T-helper 1 cell treated with Interleukin-12 subunit alpha and Interleukin-12 subunit beta and Interleukin-4 antibody, amounts not matched to agents 30 μg/mL and 1 μg/mL, for 36 hours (primary cell): ENCODE results near the gene TRIM2.
A peak's percentile ranks its signal among the peaks of the same experiment; 100 is the strongest.
"Not testable (repeated sequence)": the region's sequence is repeated elsewhere in the genome, so short reads cannot be mapped to it uniquely, and the experiment has no call there.

Source experiments
- H3K27ac Mint-ChIP-seq: one replicate; pipeline ENCODE4 v1.8.0; 2021; ENCODE audit warnings: mild to moderate bottlenecking, mixed read lengths
- H3K27me3 Mint-ChIP-seq: one replicate; pipeline ENCODE4 v1.8.0; 2021; ENCODE audit warnings: low read depth, mixed read lengths
- H3K36me3 Mint-ChIP-seq: one replicate; pipeline ENCODE4 v1.8.0; 2021; ENCODE audit warnings: low read depth, mixed read lengths
- H3K4me1 Mint-ChIP-seq: one replicate; pipeline ENCODE4 v1.8.0; 2021; ENCODE audit warnings: low read depth, mixed read lengths
- H3K4me3 Mint-ChIP-seq: one replicate; pipeline ENCODE4 v1.8.0; 2021; ENCODE audit warnings: mild to moderate bottlenecking, moderate library complexity, mixed read lengths
- H3K9me3 Mint-ChIP-seq: one replicate; pipeline ENCODE4 v1.8.0; 2021; ENCODE audit warnings: mixed read lengths

The TRIM2 gene

GRCh38 chr4:153204247-153204671 is at the start of gene TRIM2:
Gene TRIM2, plus strand, starts transcription at chr4:153204443. Its CDS starts 88 bp downstream, at chr4:153204531.
- H3K9me3 Mint-ChIP-seq, result no peaks in the 10 kb centered on the region
- peak within 1 kb of the TSS; percentile 21 for H3K4me3 Mint-ChIP-seq
- no peaks in the 10 kb centered on the region for H3K27me3 Mint-ChIP-seq
- no peak within 1 kb of the TSS for H3K27ac Mint-ChIP-seq
- peaks cover 16% of the 10 kb centered on the region for H3K4me1 Mint-ChIP-seq
- H3K36me3 Mint-ChIP-seq, result peaks cover 2% of the 10 kb centered on the region

DNA sequence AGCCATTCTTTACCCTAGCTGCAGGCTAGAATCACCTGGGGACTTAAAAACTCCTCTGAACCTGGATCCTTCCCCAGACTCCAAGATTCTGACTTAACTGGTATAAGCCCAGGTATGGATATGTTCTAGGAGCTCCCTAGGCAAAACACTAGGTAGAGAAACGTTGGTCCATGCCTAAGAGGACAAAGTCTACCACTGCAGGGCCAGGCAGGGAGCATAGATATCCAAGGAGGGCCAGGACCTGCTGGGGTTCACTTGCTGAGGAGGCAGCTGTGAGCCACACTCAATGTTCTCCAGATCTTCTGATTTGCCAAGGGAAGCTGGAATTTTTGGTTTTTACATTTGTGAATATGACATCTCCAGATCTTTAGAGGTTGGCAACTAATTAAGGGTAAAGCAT is 48.6 kb upstream of the TRIM2 start:
- H3K9me3 Mint-ChIP-seq, result no peaks in the 10 kb centered on the region
- no peak overlapping the region for H3K27ac Mint-ChIP-seq
- H3K4me1 Mint-ChIP-seq, result peaks cover 31% of the 10 kb centered on the region
- no peaks in the 10 kb centered on the region for H3K36me3 Mint-ChIP-seq
- H3K27me3 Mint-ChIP-seq, result peaks cover 27% of the 10 kb centered on the region
- no peak overlapping the region for H3K4me3 Mint-ChIP-seq

DNA sequence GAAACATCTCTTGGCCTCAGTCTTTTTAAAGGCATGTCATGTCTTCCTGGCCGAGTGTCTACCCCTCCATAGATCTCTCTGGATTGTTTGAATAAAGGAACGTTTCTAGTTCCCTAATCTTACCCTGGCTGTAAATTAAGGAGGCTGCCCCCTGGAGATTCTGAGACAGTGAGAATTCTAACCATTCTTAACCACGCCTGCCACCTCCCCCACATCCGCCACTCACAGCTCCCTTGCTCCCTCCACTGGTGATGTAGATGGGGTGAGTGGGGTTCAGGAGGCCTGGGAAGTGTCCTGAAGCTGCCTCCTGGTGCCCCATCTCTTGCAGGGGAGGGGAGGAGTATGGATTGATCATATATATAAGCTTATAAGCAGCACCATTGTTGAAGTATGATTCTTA is 48.0 kb upstream of the TRIM2 start:
- H3K36me3 Mint-ChIP-seq, result no peaks in the 10 kb centered on the region
- H3K9me3 Mint-ChIP-seq, result no peaks in the 10 kb centered on the region
- H3K27me3 Mint-ChIP-seq, result peaks cover 22% of the 10 kb centered on the region
- no peak overlapping the region for H3K4me3 Mint-ChIP-seq
- peaks cover 31% of the 10 kb centered on the region for H3K4me1 Mint-ChIP-seq
- H3K27ac Mint-ChIP-seq, result peak overlapping the region; percentile 19

DNA sequence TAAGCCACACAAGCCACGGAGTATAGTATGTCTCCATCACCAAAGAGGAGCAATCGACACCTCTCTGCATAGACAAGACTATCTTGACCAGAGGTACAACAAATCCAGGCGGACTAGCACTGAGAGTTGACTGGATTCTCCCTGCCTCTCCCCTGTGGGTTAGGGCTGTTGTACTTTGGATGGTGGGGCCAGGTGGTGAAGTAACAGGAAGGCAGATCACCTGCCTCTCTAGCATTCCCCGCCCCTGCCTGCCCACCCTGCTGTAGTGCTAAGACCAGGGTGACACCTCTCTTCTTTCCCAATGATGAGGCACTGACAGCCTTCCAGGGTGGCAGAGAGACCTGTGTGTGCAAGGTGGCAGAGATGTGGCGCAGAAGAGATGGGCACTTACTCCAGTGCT is 47.5 kb upstream of the TRIM2 start:
- H3K27me3 Mint-ChIP-seq, result peaks cover 17% of the 10 kb centered on the region
- H3K36me3 Mint-ChIP-seq, result no peaks in the 10 kb centered on the region
- H3K4me1 Mint-ChIP-seq, result peaks cover 29% of the 10 kb centered on the region
- no peak overlapping the region for H3K4me3 Mint-ChIP-seq
- no peaks in the 10 kb centered on the region for H3K9me3 Mint-ChIP-seq
- H3K27ac Mint-ChIP-seq, result no peak overlapping the region

GRCh38 chr4:153159016-153159415 is 45.2 kb upstream of the TRIM2 start:
- Mint-ChIP-seq H3K9me3 (no peaks in the 10 kb centered on the region), H3K4me3 (no peak overlapping the region), H3K4me1 (peaks cover 17% of the 10 kb centered on the region), H3K36me3 (no peaks in the 10 kb centered on the region), H3K27ac (no peak overlapping the region), H3K27me3 (peaks cover 6% of the 10 kb centered on the region)

DNA sequence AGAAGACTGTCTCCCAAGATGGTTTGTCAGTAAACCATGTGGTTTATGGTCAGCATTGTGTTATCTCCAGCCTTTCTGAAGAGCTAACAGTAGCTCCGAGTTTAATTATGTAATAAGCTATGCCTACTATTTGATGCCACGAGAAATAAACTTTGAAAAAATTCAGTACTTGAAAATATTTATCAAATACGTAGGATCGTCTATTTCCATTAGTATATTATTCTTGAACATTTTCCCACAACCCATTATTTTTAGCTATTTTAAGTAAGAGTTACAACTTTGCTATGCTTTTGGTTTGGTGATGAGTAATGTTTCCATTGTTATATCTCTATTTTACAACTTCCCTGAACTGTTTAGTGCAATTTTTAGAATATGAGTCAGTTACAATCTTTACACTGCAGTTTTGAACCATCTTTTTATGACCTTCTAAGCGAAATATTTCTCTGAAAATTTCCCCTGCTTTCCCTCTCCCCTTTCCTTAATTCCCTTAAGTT is 44.5 kb upstream of the TRIM2 start:
- Mint-ChIP-seq H3K27ac (no peak overlapping the region), H3K27me3 (peaks cover 6% of the 10 kb centered on the region), H3K4me3 (no peak overlapping the region), H3K36me3 (no peaks in the 10 kb centered on the region), H3K9me3 (no peaks in the 10 kb centered on the region), H3K4me1 (peaks cover 16% of the 10 kb centered on the region)

- no peak overlapping the region for H3K27ac Mint-ChIP-seq
- H3K27me3 Mint-ChIP-seq, result peaks cover 10% of the 10 kb centered on the region
- H3K36me3 Mint-ChIP-seq, result no peaks in the 10 kb centered on the region
- H3K4me3 Mint-ChIP-seq, result no peak overlapping the region
- H3K4me1 Mint-ChIP-seq, result peaks cover 15% of the 10 kb centered on the region
- no peaks in the 10 kb centered on the region for H3K9me3 Mint-ChIP-seq
Observed at GRCh38 chr4:153160821-153161220, 43.4 kb upstream of the TRIM2 start.

- no peaks in the 10 kb centered on the region for H3K9me3 Mint-ChIP-seq
- peaks cover 9% of the 10 kb centered on the region for H3K4me1 Mint-ChIP-seq
- H3K36me3 Mint-ChIP-seq, result no peaks in the 10 kb centered on the region
- no peak overlapping the region for H3K4me3 Mint-ChIP-seq
- H3K27me3 Mint-ChIP-seq, result peaks cover 11% of the 10 kb centered on the region
- H3K27ac Mint-ChIP-seq, result no peak overlapping the region
Observed at GRCh38 chr4:153161226-153161963, 42.8 kb upstream of the TRIM2 start.

DNA sequence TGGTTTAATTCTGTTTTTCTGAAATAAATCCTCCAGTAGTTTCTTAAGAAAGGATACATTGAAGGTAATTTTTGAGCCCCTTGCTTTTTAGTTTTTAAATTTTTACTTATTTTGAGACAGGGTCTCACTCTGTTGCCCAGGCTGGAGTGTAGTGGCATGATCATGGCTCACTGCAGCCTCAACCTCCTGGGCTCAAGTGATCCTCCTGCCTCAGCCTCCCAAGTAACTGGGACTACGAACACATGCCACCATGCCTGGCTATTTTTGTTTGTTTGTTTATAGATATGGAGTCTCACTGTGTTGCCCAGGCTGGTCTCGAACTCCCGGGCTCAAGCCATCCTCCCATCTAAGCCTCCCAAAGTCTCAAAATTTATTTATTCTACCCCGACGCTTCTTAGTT is 39.0 kb upstream of the TRIM2 start:
- H3K9me3 Mint-ChIP-seq, H3K36me3 Mint-ChIP-seq, H3K4me1 Mint-ChIP-seq, H3K4me3 Mint-ChIP-seq, H3K27ac Mint-ChIP-seq: not testable (repeated sequence)
- peaks cover 26% of the 10 kb centered on the region for H3K27me3 Mint-ChIP-seq

- H3K27me3 Mint-ChIP-seq, result peaks cover 26% of the 10 kb centered on the region
- H3K27ac Mint-ChIP-seq, result no peak overlapping the region
- no peaks in the 10 kb centered on the region for H3K9me3 Mint-ChIP-seq
- no peaks in the 10 kb centered on the region for H3K36me3 Mint-ChIP-seq
- no peaks in the 10 kb centered on the region for H3K4me1 Mint-ChIP-seq
- H3K4me3 Mint-ChIP-seq, result no peak overlapping the region
Observed at GRCh38 chr4:153166716-153167501, 37.3 kb upstream of the TRIM2 start.

DNA sequence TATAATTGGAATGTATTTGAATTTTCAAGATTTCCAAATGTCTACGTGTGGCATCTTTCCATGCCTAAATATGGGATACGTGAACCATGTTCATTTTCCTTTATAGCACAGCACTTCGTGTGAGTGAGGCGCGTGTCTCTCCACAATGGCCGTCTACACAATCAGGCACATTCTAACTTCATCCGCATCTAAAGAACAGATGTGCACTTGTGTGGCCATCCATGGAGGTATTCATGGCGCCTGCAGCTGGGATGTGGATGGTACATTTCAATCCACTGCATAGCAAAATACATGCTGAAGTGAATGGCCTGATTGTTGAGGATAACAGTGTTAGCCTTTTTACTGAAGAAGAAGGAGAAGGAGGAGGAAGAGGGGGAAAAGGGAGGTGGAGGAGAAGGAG is 34.5 kb upstream of the TRIM2 start:
- Mint-ChIP-seq H3K4me1 (no peaks in the 10 kb centered on the region), H3K36me3 (no peaks in the 10 kb centered on the region), H3K9me3 (no peaks in the 10 kb centered on the region), H3K27me3 (peaks cover 26% of the 10 kb centered on the region), H3K4me3 (no peak overlapping the region), H3K27ac (no peak overlapping the region)

DNA sequence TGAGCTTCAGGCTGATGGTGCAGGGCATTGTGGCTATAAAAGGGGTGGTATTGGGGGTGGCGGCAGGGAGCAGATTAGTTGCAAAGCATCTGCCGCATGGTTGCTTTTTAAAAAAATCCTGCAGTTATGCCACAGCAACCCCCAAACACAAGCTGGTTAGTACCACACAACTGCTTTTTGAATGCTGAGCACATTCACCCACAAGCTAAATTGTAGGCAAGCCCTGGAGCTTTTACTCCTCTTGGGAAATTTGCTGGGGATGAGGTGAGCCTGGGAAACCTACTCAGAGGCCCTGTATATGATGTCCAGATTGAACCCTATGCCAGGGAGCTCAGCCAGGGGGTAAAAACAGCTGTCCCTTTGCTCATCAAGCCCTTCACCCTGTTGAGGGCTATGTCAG is 33.8 kb upstream of the TRIM2 start:
- Mint-ChIP-seq H3K27ac (no peak overlapping the region), H3K4me1 (no peaks in the 10 kb centered on the region), H3K9me3 (no peaks in the 10 kb centered on the region), H3K27me3 (peaks cover 26% of the 10 kb centered on the region), H3K4me3 (no peak overlapping the region), H3K36me3 (no peaks in the 10 kb centered on the region)

DNA sequence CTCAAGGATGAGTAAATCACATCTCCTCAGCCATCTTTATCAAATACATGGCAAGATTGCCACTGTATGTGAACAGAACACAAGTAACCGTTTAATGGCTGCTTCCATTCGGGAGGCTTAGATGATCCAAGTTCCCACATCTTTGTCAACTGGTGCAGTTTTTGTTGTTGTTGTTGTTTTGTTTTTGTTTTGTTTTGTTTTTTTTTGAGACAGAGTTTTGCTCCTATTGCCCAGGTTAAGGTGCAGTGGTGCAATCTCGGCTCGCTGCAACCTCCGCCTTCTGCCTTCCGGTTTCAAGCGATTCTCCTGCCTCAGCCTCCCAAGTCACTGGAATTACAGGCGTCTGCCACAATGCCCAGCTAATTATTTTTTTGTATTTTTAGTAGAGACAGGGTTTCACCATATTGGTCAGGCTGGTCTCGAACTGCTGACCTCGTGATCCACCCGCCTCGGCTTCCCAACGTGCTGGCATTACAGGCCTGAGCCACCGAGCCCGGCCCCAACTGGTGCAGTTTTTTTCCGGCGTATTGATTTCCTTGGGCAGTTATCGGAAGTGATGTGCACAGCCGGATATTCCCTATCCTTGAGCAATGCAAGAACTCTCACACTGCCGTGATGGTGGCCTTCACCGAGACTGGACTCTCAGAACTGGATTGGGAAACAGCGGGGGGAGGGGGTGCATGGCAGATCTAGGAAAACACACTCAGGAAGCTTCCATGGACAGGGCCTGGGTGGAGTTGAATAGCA is 29.2 kb upstream of the TRIM2 start:
- H3K27me3 Mint-ChIP-seq, result no peaks in the 10 kb centered on the region

GRCh38 chr4:153176938-153177337 is 27.3 kb upstream of the TRIM2 start:
- no peaks in the 10 kb centered on the region for H3K4me1 Mint-ChIP-seq
- no peak overlapping the region for H3K4me3 Mint-ChIP-seq

More for the DNA sequence above, 29.2 kb upstream of the TRIM2 start:
- Mint-ChIP-seq H3K9me3 (no peaks in the 10 kb centered on the region), H3K4me3 (no peak overlapping the region), H3K27ac (no peak overlapping the region), H3K4me1 (no peaks in the 10 kb centered on the region), H3K36me3 (no peaks in the 10 kb centered on the region)

More at GRCh38 chr4:153176938-153177337, 27.3 kb upstream of the TRIM2 start:
- Mint-ChIP-seq H3K27ac (no peak overlapping the region), H3K27me3 (no peaks in the 10 kb centered on the region), H3K36me3 (no peaks in the 10 kb centered on the region), H3K9me3 (no peaks in the 10 kb centered on the region)
